ENCODE data around the gene PDSS2.
A peak's percentile ranks its signal among the peaks of the same experiment; 100 is the strongest.

DNA sequence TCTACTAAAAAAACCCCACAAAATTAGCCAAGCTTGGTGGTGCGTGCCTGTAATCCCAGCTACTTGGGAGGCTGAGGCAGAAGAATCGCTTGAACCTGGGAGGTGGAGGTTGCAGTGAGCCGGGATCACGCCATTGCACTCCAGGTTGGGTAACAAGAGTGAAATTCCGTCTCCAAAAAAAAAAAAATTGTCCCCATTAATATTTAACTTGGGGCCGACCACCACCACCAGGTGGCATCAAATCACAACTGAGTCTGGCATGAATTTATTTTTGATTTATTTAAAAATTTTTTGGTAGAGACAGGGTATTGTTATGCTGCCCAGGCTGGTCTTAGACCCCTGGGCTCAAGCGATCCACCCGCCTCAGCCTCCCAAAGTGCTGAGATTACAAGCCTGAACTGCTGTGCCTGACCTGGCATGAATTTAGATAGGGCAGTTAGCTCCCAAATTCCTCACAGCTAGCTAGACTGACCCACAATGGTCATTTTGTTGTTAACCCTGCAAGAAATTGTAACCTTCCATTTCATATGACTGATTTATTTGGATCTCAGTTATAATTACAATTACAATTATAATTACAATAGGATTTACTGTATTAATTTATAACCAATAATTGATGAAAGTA is 326.9 kb downstream of the PDSS2 start:
- TF ChIP-seq, protein P1, sequence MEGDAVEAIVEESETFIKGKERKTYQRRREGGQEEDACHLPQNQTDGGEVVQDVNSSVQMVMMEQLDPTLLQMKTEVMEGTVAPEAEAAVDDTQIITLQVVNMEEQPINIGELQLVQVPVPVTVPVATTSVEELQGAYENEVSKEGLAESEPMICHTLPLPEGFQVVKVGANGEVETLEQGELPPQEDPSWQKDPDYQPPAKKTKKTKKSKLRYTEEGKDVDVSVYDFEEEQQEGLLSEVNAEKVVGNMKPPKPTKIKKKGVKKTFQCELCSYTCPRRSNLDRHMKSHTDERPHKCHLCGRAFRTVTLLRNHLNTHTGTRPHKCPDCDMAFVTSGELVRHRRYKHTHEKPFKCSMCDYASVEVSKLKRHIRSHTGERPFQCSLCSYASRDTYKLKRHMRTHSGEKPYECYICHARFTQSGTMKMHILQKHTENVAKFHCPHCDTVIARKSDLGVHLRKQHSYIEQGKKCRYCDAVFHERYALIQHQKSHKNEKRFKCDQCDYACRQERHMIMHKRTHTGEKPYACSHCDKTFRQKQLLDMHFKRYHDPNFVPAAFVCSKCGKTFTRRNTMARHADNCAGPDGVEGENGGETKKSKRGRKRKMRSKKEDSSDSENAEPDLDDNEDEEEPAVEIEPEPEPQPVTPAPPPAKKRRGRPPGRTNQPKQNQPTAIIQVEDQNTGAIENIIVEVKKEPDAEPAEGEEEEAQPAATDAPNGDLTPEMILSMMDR (IDR thresholded peaks at IDR 0.05), result peak; percentile 88
- TF ChIP-seq POLR2AphosphoS5 (IDR thresholded peaks at IDR 0.05; ENCODE audit: low read depth, low read length) (no peak), SIN3A (IDR thresholded peaks at IDR 0.05; ENCODE audit: borderline replicate concordance, insufficient read depth, low read depth, low read length) (no peak)

Data from Panc1 (cell line).